Gastroesophageal sphincter (tissue), 3 donors: ENCODE data around the gene TMED10.

ENCODE experiments used
- CTCF ChIP-seq, 4 experiments: fragments of 200-600 bp in 2 of 4; fragments of 450-650 bp in 2 of 4; sonication (generic) in 1 of 4; IDR thresholded peaks; one replicate each; pipeline ENCODE4 v1.5.1; 2017 to 2019; ENCODE audit warnings: antibody characterized with exemption in 4 of 4, mild to moderate bottlenecking in 2 of 4, moderate library complexity in 2 of 4
- EP300 ChIP-seq: sonication (generic); formaldehyde crosslinking; IDR thresholded peaks from one replicate; pipeline ENCODE4 v1.6.1; 2017; ENCODE audit warnings: antibody characterized with exemption, mild to moderate bottlenecking
- POLR2A ChIP-seq, 2 donors: fragments of 450-650 bp; IDR thresholded peaks; one replicate each; pipeline ENCODE4 v1.6.1; 2017; ENCODE audit warnings: antibody characterized with exemption in 2 of 2, mild to moderate bottlenecking in 2 of 2, moderate library complexity in 1 of 2
- POLR2AphosphoS5 ChIP-seq: sonication (generic); formaldehyde crosslinking; IDR thresholded peaks from one replicate; pipeline ENCODE4 v1.6.1; 2017; ENCODE audit warnings: antibody characterized with exemption

GRCh38 chr14:75083271-75083670 lies 93.1 kb downstream of the TMED10 start:
- TF ChIP-seq CTCF (IDR thresholded peaks at IDR 0.05), result no peak
- TF ChIP-seq EP300, result no peak
- no peak for TF ChIP-seq POLR2A (IDR thresholded peaks at IDR 0.05)
- TF ChIP-seq POLR2AphosphoS5, result no peak
